Measurements from ENCODE around the gene FAM53A.

Gene FAM53A, protein sequence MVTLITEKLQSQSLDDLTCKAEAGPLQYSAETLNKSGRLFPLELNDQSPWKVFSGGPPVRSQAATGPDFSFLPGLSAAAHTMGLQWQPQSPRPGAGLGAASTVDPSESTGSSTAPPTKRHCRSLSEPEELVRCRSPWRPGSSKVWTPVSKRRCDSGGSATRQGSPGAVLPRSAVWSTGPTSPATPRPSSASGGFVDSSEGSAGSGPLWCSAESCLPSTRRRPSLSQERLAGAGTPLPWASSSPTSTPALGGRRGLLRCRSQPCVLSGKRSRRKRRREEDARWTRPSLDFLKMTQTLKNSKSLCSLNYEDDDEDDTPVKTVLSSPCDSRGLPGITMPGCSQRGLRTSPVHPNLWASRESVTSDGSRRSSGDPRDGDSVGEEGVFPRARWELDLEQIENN

DNA sequence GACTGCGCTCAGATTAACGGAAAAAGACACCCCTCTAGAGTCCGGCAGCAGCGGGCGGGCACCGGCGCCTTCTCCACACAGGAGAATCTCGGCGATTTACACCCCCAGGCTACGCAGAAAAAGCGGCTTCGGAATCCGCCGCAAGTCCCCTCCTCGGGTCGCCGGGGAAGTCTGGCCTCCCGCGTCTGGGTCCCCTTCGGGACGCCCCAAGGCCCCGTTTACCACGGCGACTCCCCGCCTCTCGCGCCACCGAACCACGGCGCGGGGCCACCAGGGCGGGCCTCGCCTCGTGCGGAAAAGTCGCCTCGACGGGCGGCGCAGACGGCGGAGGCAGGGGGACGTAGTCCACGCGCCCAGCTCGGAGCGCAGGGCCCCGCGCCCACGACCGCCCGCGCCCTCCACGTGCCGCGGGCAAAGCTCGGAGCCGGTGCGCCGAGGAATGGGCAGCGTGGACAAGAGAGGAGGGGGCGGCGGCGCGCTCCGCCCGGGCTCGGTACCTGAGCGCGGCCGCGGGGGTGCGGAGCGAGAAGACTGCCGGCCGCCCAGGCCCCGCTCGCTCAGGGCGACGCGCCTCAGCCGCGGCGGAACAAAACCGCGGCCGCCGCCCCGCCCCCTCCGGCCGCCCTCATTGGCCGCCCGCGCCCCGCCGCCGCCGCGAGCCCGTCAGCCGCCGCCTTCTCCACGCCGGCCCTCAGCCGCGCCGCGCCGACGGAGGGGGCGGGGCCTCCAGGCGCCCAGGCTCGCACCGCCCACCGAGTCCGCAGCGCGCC, at the start of gene FAM53A:
FAM53A (minus strand) TSS at position 578 of the 770 bp plus-strand sequence. CDS start 15,572 bp downstream, outside the sequence.
- no peak for DNase-seq (ENCODE audit: low read depth)

DNA sequence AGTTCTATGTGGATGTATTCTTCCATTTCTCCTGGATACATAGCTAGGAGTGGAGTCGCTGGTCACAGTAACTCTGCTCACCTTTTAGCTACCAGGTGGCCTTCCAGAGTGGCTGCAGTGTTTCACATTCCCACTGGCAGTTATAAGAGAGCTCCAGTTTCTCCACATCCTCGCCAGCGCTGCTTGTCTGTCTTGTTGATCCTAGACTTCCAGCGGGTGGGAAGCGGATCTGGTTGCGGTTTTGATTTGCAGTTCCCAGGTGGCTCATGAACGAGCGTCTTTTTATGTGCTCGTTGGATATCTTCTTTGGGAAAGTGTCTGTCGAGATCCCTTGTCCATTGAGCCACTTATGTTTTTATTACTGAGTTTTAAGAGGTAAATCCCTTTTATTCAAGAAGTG, 48.8 kb upstream of the FAM53A start:
- no peak for DNase-seq (ENCODE audit: low read depth)

DNA sequence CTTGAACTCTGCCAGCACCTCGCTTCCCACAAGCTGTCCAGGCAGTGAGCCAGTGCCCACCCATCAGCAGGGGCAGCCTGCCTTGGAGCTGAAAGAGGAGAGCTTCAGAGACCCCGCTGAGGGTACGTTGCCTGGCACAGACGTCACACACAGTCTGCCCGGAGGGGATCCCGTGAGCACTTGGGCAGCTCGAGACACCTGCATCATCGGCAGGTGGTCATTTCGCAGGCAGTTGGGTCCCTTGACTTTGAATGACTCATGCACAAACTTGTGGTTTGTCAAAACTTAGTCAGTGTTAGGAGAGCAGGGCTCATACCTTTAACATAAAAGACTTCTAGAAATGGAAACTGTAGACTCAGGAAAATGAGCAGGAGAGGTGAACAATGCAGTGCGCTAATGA, 47.1 kb upstream of the FAM53A start:
- no peak for DNase-seq (ENCODE audit: low read depth)

DNA sequence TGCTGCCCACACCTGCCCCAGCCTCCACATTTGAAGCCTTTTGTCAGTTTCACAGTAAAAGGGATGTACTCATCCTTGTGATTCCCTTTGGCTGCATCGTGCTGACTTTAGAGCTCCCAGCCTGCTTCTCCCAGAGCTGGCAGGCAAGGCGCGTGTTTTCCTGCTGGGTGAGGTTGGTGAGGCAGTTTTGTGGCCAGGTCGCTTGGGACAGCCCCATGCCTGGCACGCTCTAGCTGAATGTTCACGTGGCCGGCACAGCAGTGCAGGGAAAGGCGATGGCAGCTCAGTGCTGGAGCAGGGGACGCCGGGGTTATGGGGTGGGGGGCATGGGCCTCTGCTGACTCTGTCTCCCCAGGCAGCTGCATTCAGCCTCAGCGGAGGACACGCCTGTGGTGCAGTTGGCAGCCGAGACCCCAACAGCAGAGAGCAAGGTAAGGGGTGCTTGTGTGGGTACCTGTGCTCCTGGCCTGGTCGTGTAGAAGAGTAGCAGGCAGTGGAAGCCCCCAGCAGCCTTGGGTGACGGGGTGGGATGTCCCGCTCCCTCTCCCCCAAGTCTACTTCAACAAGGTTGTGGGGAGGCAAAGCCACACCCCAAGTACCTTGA, 46.5 kb upstream of the FAM53A start:
- no peak for DNase-seq (ENCODE audit: low read depth)

DNA sequence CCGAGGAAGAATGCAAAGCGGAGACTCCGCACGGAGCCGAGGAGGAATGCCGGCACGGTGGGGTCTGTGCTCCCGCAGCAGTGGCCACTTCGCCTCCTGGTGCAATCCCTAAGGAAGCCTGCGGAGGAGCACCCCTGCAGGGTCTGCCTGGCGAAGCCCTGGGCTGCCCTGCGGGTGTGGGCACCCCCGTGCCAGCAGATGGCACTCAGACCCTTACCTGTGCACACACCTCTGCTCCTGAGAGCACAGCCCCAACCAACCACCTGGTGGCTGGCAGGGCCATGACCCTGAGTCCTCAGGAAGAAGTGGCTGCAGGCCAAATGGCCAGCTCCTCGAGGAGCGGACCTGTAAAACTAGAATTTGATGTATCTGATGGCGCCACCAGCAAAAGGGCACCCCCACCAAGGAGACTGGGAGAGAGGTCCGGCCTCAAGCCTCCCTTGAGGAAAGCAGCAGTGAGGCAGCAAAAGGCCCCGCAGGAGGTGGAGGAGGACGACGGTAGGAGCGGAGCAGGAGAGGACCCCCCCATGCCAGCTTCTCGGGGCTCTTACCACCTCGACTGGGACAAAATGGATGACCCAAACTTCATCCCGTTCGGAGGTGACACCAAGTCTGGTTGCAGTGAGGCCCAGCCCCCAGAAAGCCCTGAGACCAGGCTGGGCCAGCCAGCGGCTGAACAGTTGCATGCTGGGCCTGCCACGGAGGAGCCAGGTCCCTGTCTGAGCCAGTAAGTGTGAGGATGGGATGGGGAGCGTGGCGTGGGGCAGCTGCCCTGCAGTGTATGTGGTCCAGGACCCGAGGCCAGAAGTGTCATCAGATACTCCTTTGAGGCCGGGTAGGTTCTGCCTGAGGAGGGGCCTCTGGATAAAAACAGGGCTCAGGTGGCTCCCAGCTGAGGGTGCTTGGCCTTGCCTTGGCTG, 44.2 kb upstream of the FAM53A start:
- no peak for DNase-seq (ENCODE audit: low read depth)

DNA sequence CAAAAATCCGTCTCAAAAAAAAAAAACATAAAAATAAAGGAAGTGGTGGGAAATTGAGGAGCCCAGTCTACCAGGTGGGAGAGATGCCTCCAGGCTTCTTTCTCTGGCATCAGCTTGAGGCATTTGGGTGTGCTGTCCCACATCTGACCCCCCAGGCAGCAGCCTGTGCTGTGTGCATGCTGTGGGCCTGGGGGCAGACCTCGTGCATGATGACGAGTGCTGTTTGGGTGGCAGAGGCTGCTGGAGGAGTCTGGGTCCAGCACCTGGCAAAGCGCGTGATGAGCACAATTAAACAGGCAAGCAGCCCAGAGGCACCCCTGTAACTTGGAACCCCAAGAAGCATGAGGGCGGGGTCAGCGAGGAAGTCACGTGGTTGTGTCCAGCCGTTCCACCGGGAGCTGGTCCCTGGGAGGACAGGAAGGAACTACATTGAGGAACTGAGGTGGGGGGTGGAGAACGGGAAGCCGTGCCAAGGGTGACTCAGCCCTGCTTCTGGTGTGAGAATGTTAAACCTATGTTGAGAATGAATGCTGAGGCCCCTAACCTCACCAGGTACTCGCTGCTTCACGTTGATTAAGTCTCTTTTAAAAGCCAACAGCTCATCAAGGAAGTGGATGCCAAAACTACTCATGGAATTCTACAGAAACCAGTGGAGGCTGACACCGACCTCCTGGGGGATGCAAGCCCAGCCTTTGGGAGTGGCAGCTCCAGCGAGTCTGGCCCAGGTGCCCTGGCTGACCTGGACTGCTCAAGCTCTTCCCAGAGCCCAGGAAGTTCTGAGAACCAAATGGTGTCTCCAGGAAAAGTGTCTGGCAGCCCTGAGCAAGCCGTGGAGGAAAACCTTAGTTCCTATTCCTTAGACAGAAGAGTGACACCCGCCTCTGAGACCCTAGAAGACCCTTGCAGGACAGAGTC, 43.3 kb upstream of the FAM53A start:
- no peak for DNase-seq (ENCODE audit: low read depth)

DNA sequence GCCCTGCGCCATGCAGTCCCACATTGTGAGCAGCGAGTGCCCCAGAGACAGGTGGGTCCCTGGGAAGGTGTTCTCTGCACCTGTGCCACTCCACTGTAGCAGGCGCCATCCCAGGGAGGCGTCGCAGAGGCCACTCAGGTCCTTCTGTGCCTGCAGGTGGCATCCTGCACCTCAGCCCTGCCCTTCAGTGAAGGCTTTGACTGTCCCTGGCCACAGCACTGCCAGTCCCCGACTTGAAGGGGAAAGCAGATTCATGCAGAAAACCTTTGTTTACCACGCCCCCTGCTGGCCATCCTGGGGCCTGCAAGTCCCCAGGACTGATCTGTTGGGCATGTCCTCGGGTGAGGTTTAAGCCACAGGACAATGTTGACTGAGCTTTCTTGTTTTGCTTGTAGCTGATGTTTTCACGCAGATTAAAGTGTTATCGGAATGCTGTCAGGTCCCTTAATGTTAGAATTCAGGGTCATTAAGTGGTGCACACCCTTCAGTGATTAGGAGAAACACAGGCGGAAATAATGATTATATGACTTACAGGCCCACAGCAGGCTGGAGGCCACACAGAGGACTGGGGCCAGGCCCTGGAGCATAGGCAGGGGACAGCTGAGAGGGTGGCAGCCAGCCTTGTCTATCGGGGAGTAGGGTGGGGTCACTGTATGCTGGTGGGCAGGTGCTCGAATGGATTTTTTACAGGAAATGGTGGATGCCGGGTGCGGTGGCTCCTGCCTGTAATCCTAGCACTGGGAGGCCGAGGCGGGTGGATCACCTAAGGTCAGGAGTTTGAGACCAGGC, 42.2 kb upstream of the FAM53A start:
- DNase-seq (ENCODE audit: low read depth): no peak

DNA sequence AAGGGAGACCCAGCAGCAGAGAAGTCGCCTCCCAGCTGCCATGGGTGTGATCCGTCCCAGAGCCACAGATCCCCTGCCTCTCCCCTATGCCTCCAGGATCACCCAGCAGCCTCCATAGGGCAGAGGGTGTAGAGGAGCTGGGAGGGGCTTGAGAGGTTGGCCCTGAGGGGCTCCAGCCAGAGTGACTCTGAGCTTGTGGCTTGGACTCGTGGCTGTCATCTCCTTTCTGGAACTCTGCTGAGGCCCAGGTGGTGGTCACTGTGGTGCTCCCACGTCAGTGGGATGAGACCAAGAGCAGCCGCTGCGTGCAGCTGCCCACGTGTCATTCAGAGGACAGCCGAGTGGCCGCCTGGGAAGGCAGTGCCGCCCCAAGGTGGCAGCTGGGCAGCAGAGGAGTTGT, 41.4 kb upstream of the FAM53A start:
- no peak for DNase-seq (ENCODE audit: low read depth)

DNA sequence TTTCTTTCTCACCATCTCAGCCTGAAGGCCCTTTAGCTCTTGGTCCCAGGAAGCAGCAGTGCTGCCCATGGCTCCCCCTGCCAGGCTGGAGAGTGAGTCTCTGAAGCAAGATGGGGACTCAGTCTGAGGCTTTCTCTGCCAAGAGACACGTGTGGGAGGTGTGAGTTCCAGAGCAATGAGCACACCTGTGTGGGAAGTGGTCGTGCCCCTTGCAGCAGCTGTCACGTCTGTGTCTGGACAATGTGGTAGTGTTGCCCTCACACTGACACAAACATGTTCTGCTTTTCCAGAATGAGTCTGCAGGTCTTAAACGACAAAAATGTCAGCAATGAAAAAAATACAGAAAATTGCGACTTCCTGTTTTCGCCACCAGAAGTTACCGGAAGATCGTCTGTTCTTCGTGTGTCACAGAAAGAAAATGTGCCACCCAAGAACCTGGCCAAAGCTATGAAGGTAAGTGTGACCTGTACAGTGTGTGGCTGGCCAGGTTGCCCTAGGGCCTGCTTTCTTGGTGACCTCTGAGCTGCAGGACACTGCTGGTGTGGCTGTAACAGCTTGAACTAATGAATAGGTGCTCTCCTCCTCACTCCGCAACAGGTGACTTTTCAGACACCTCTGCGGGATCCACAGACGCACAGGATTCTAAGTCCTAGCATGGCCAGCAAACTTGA, 39.2 kb upstream of the FAM53A start:
- DNase-seq (ENCODE audit: low read depth): no peak

DNA sequence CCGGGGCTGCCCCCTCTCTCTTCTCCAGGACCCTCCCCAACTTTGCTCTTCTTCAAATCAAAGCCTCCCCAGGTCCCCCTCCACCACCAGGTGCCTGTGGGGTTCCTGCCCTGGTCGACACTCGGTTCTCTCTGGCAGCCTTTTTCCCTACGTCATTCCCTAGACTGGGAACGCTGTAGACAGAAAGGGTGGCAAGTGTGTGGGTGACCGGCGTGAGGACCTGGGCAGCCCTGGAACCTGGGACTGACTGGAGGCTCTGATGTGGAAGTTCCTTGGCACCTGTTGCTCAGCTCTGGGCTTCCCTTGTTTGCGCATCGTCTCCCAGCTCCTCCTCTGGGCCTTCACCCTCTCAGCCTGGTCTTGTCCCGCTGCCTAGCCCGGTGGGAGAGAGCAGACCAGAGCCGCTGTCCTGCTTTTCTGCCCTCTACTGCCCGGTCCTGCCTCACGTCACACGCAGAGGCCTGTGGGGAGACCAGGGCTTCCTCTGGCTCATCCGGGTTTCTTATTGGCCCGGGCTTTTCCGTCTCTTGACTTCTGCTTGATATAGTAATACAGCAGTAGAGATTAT, 38.5 kb upstream of the FAM53A start:
- no peak for DNase-seq (ENCODE audit: low read depth)

DNA sequence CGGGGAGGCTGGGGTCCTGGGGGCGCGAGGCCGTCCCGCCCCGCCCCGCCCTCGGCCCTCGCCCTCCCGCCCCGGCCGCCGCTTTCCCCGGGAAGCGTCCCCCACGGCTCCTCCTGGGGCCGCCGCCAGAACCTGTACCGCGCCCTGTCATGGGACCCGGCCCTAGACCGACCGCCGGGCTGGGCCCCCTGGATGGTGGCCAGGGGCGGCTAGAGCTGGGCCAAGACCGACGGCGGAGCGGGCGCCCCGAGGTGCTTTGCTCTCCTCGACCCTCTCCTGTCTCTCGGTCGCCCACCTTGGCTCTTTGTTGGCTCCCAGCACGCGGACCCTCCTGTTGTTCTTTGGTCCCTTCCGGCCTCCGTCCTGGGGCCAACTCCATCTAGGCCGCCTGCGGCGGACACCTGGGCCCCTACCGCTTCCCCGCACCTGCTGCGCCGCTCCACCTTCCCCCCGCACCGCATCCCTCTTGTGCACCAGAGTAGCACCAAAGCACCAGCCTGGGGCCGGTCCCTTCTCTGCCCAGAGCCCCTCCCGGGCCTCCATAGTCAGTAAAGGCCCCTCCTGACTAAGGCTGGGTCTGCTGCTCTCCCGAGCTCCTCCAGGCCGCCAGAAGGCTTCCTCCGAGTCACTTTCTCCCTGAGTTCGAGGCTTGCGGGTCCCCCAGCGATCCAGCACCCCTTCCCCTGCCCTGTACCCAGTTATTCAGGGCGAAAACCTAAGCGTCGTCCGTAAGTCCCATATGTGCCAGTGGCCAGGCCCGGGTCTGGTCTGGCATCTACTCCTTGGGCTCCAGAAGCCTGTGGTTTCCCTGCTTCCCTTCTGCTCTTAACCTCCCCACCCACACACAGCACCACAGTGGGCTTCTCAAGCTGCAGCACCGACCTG, 37.8 kb upstream of the FAM53A start:
- no peak for DNase-seq (ENCODE audit: low read depth)

DNA sequence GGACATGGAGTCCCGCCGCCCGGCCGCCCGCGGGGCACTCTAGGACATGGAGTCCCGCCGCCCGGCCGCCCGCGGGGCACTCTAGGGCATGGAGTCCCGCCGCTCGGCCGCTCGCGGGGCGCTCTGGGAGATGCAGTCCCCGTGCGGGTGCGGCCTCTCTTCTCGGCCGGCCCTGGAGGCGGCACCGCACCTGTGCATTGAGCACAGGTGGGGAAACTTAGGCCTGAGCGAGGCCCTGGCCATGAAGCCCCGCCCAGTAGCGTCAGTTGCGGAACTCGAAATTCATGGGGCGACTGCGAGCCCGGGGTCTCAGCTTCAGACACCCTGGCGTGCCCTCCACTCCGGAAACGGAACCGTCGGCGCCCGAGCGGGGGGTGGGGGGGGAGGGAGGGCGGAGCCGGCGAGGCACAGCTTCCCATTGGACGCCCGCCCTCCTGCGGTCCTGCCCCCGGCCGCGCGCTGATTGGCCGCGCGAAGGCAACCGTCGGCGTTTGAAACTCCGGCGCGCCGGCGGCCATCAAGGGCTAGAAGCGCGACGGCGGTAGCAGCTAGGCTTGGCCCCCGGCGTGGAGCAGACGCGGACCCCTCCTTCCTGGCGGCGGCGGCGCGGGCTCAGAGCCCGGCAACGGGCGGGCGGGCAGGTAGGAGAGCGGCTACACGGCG, 37.0 kb upstream of the FAM53A start, which contains the start of the genes TACC3 and TMEM129:
TACC3 (plus strand) TSS at position 519 of the 663 bp plus-strand sequence. CDS start 1,901 bp downstream, outside the sequence.
TMEM129 (minus strand) TSS at position 321 of the 663 bp plus-strand sequence. CDS start 486 bp downstream, outside the sequence.
- DNase-seq (ENCODE audit: low read depth): no peak

DNA sequence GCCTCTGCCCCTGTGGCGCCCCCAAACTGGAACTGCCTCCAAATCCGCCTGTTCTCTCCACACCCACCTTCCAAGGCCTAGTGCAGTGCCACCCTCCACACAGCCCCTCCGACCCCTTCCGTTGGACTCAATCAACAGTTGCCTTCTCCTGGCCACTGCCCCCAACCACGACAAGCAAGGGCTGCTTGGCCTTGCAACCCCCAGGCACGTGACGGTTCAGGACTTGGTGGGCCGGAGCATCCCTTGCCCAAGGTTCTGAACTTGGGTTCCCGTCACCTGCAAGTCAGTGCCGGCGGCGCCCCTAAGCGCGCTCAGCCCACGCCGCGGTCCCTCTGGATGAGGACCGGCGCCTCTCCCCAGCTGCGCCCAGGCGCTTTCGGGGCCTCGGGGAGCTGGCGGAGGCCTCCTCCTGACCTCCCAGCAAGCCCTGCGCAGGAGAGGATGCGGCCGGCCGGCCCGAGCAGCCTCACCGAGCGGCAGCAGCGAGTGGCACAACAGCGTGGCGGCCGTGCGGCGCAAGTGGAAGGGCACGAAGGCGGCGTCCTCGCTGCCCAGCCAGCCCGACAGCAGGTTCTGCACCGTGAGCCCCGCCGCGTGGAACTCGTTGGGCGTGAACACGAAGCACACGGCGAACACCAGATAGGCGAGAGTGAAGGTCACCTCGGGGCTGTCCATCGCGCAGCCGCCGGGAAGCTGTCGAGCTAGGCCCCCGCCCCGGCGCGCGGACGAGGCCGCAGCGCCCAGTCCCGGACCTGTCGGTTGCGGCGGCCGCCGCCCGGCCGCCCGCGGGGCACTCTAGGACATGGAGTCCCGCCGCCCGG, 36.3 kb upstream of the FAM53A start:
- DNase-seq (ENCODE audit: low read depth): no peak

DNA sequence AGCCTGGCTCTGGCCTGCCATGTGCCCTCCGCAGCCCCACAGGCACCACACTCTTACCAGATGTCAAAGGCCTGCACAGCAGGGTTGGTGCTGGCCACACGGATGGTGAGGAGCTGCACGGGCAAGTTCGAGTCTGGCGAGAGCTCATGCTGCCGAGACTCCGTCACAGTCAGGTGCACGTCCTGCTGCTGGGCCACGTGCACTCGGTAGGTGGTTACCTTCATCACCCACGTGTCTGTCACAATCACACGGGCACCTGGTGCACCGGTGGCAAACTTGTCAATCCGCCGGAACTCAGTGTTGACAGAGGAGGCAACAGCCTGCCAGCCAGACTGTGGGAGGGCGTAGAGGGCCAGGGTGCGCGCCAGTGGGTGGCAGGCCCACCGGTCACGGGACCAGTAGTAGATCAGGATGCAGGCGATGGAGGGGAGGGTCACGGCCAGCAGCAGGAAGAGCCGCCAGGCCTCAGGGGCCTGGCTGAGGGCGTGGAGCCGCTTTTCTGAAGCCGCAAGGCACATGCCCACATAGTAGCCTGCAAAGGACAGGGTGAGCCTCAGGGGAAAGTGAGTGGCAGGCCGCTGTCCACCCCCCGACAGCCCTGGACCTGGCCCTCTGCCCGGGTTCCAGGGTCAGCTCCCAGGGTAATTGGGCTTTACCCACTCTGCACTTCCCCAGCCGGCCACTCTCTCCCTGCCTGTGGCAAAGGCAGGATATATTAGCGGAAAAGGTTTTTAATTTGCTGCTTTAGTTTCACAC, 34.2 kb upstream of the FAM53A start:
- no peak for DNase-seq (ENCODE audit: low read depth)
